ENCODE measurements around the gene PLPP2.
A peak's percentile ranks its signal among the peaks of the same experiment; 100 is the strongest.

PLPP2 gene

GRCh38 chr19:315811-316210 is 24.6 kb upstream of the PLPP2 start:
- DNase-seq (ENCODE audit: low spot score) = no peak

GRCh38 chr19:313988-314815 is 23.0 kb upstream of the PLPP2 start:
- DNase-seq (ENCODE audit: low spot score) = no peak

GRCh38 chr19:313169-313987 is 22.2 kb upstream of the PLPP2 start:
- no peak for DNase-seq (ENCODE audit: low spot score)

DNA sequence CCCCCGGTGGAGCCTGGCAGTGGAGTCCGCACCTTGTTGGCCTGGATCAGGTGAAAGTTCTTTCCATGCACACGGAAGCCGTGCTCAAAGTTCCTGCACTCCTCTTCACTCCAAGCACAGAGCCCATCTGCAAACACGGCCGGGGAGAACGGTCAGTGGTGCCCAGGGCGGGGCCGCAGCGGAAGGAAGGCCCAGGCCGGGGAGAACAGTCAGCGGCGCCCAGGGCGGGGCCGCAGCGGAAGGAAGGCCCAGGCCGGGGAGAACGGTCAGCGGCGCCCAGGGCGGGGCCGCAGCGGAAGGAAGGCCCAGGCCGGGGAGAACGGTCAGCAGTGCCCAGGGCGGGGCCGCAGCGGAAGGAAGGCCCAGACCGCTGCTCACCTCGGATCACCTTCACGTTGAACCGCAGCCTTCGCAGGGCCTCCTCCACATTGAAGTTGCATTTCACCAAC is 20.6 kb upstream of the PLPP2 start:
- DNase-seq (ENCODE audit: low spot score) = no peak

DNA sequence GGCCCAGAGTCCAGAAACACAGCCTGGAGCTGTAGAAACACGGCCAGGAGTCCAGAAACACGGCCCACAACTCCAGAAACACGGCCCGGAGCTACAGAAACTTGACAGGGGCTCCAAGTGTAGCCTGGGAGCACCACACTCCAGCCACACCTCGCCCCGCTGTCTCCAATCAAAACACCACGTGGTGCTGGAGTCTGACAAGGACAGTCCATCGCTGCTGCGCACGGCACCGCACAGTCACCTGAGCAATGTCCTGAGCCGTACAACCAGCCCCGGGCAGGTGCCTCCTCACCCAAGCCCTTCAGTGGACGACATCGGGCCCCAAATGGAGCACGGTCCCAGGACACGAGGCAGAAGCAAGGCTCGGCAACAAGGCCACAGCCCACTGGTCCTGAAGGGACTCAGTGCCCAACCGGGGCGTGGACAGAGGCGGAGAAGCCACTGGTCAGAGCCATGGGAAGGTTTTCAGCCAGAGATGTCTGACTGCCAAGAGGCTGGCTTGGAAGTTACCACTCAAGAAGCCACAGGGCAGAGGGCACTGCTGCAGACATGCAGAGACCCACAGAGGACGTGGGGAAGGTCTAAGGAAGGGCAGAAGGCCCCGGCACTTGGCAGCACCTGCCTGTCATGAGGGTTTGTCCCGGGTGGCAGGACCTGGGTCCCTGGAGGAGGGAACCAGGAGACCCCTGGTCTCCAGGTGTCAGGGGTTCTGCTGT is 19.7 kb upstream of the PLPP2 start:
- DNase-seq (ENCODE audit: low spot score) = no peak

DNA sequence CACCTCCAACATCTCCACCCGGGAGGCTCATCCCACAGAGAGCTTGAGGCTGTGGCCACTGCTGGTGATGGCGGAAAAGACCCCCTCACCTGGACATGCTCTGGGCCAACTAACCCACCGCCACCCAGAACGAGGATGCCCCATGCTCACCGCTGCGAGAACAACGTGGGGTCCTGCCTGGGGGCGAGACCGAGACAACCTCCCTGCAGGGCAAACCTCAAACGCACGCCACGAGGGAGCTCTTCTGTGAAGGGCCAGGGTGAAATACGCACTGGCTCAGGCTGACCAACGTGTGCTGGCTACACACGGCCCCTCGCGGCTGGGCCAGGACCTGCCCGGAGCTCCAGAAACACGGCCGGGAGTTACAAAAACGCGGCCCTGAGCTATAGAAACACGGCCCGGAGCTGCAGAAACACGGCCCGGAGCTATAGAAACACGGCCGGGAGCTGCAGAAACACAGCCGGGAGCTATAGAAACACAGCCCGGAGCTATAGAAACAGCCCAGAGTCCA is 19.0 kb upstream of the PLPP2 start:
- DNase-seq (ENCODE audit: low spot score) = no peak

DNA sequence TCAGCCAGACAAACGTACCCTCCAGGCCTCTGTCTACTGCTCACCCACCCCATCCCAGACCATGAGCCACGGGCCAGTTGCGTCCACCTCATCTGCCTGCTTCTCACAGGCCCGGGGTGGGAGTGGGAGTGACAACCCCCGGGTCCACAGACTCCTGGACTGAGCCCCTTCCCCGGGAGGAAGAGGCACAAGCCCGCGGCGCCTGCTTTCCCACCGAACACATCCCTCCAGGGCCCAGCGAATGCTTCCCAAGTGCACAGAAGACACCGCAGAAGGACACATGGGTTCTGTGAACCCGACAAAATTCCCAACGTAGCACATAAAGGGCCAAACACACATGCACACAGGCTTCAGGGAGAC is 18.0 kb upstream of the PLPP2 start:
- no peak for DNase-seq (ENCODE audit: low spot score)

DNA sequence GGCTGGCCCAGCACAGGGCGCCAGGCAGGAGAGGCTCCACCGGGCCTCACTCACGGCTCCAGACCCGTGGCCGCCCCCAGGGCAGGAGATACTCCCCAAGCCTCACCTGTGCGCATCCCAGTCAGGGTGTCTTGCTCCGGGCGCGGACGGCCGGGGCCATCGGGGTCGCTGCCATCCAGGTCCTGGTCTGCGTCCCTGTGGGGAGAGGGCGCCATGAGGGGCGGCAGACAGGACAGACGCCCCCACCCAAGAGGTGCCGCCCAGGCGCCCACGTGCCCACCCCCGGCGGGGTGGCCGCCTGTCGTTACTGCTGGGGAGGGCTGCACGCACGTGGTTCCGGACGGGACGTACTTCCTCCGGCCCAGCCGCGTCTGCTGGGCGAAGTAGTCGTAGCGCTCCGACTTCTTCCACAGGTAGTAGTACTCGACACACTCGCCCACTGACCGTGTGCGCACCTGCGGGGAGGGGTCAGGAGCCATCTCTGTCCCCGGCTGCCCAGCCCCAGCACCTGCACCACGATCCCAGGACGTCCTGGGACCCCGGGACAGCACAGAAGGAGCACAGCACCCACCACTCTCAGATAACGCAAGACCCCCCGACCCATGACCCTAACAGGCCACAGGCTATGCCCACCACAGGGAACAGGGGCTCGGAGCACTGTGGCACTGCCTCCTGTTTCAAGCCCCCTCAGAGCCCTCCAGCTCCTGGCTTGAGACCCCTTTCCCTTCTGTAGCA is 17.4 kb upstream of the PLPP2 start:
- DNase-seq (ENCODE audit: low spot score) = no peak

GRCh38 chr19:307793-308420 is 16.7 kb upstream of the PLPP2 start:
- DNase-seq (ENCODE audit: low spot score) = no peak

GRCh38 chr19:307111-307531 is 15.9 kb upstream of the PLPP2 start:
- DNase-seq (ENCODE audit: low spot score) = no peak

DNA sequence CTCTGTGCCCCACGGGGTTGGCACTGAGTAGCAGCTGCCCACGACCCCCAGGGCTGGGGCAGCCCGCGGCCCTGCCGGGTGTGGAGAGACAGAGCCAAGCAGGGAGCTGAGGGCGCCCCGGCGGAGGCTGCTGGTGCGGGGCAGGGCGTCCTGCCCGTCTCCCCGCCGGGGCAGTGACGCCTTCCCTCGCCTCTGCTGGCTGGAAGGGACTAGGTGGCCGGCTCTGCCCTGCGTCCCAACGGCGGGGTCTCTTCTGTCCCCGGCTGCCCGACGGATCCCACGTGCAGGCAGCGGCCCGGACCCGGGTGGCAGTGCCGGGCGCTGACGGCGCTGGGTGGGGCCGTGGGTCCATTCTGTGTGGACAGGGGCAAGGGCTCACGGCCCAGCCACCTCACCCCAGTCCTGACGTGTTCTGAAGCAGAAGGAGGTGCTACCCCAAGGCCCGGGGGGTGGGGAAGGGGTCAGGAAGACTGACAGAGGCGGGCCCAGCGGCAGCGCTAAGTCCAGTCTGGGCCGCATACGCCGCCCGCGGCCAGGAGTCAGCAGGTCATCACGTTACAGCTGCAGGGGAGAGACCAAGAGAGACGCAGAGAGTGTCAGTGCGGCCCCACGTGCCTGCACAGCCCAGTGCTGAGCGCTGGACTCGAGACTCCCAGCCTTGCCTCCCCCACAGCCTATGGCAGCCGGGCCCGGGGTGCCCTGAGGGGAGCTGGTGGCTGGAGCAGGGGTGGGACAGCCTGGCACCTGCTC is 15.1 kb upstream of the PLPP2 start:
- no peak for DNase-seq (ENCODE audit: low spot score)

GRCh38 chr19:305240-306150 is 14.3 kb upstream of the PLPP2 start:
- DNase-seq (ENCODE audit: low spot score) = no peak

- no peak for DNase-seq (ENCODE audit: low spot score)
Measured at GRCh38 chr19:296476-297225, 5.4 kb upstream of the PLPP2 start.

- DNase-seq (ENCODE audit: low spot score) = no peak
Measured at GRCh38 chr19:295687-296370, 4.6 kb upstream of the PLPP2 start.

GRCh38 chr19:294946-295686 is 3.9 kb upstream of the PLPP2 start:
- DNase-seq (ENCODE audit: low spot score) = no peak

DNA sequence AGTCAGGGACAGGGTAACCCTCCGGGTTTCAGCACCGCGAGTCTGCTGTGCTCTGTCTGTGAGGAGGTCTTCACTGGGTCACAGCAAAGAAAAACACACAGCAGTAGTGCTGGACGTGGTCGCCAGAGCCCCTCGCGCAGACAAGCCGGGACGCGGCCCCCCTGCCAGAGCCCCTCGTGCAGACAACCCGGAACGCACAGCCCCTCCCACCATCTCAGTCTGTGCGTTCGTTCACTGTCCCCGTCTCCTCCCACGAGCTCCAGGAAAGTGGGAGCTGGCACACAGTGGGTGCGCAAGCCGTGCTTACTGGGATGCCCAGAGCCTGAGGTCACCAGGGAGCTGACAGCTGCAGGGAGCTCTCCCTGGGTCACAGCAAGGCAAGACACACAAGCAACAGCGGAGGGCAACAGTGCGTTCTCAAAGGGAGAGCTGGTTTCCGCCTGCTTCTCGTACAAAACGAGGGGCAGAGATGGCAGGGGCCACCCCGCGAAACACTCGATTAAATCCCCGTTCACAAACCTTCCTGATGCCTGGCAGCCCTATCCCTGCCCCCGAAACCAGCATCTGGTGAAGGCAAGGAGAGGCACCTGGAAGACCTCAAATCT is 3.2 kb upstream of the PLPP2 start:
- peak; percentile 47 for DNase-seq (ENCODE audit: low spot score)
